Testis (tissue), 3 donors: ENCODE data around the gene ELL2. TPM values are rescaled to one million over a fixed set of nuclear protein-coding genes. Genes with fewer than 3 reads are reported as not detected.

ENCODE experiments used
- DNase-seq: peaks from one replicate; pipeline ENCODE4 v3.0.0-alpha.2; 2019
- H3K27ac ChIP-seq, 2 donors: fragments of 200-600 bp; sonication (generic); one replicate each; pipeline ENCODE4 v1.5.1; 2019
- H3K27me3 ChIP-seq: fragments of 200-600 bp; sonication (generic); one replicate; pipeline ENCODE4 v1.5.1; 2019
- H3K36me3 ChIP-seq: fragments of 200-600 bp; sonication (generic); one replicate; pipeline ENCODE4 v1.5.1; 2017; ENCODE audit warnings: low read depth; ENCODE audit errors: missing control alignments
- H3K4me1 ChIP-seq: fragments of 200-600 bp; sonication (generic); one replicate; pipeline ENCODE4 v1.5.1; 2019
- H3K4me3 ChIP-seq, 2 donors: fragments of 200-600 bp; sonication (generic); one replicate each; pipeline ENCODE4 v1.5.1; 2017 to 2019
- H3K9me3 ChIP-seq: fragments of 200-600 bp; sonication (generic); one replicate; pipeline ENCODE4 v1.5.1; 2017
- CTCF ChIP-seq, 3 experiments: fragments of 450-650 bp in 2 of 3; fragments of 200-600 bp in 1 of 3; sonication (generic) in 1 of 3; IDR thresholded peaks; one replicate each; pipeline ENCODE4 v1.5.1; 2016 to 2019; ENCODE audit warnings: antibody characterized with exemption in 3 of 3, mild to moderate bottlenecking in 2 of 3, moderate library complexity in 1 of 3
- POLR2A ChIP-seq: fragments of 450-650 bp; IDR thresholded peaks from one replicate; pipeline ENCODE4 v1.6.1; 2017; ENCODE audit warnings: antibody characterized with exemption, mild to moderate bottlenecking, moderate library complexity
- WGBS, 2 donors: methylation state at CpG; one replicate each; pipeline ENCODE4 v1.1.5; 2018; 5-methylcytosine and 5-hydroxymethylcytosine counted together
- intact Hi-C: fragments of 100-400 bp; cut with DNase I; formaldehyde crosslinking; loops from one replicate; pipeline ENCODE4 v1.15.1; 2023; ENCODE audit warnings: low total_unique reads
- polyA plus RNA-seq: library from polyadenylated mRNA; stranded (reverse); fragments of 350-450 nt; fragmentation: Illumina TruSeq; extraction: RNeasy Lipid Tissue Mini Kit (QIAGEN cat#74804); gene quantifications from one replicate; pipeline ENCODE4 v1.2.3, GENCODE V29; 2014; ENCODE audit warnings: low read depth, low replicate concordance; ENCODE audit not compliant: insufficient read depth
- total RNA-seq, 2 donors: library from RNA; depleted of rRNA; stranded (reverse); fragments of >200 nt; gene quantifications; one replicate each; pipeline ENCODE4 v1.2.3, GENCODE V29; 2016

Gene ELL2
- total and polyA plus RNA-seq, 3 donors from 2014 or later: 32.1 to 87.3 (median 78.9) TPM

GRCh38 chr5:95941756-95942155, 19.9 kb downstream of the ELL2 start:
- peaks cover 5% of the 10 kb centered on the region for H3K4me1 ChIP-seq
- intact Hi-C loops: no loop called here
- no peaks in the 10 kb centered on the region for H3K9me3 ChIP-seq
- DNase-seq: no peak
- H3K36me3 ChIP-seq: no peaks in the 10 kb centered on the region
- no peak overlapping the region for H3K4me3 ChIP-seq
- no peaks in the 10 kb centered on the region for H3K27me3 ChIP-seq
- H3K27ac ChIP-seq: no peak overlapping the region
- TF ChIP-seq CTCF (IDR thresholded peaks at IDR 0.05) (no peak), POLR2A (no peak)

GRCh38 chr5:95940758-95941682, 20.6 kb downstream of the ELL2 start:
- TF ChIP-seq CTCF (IDR thresholded peaks at IDR 0.05) (no peak), POLR2A (no peak)
- peaks cover 5% of the 10 kb centered on the region for H3K4me1 ChIP-seq

GRCh38 chr5:95939465-95939864, 22.2 kb downstream of the ELL2 start:
- Histone ChIP-seq H3K4me1 (peaks cover 3% of the 10 kb centered on the region), H3K27ac (no peak overlapping the region), H3K4me3 (no peak overlapping the region), H3K36me3 (no peaks in the 10 kb centered on the region), H3K27me3 (no peaks in the 10 kb centered on the region), H3K9me3 (no peaks in the 10 kb centered on the region)
- WGBS, 2 donors: 70 to 83% methylated on average over 1 of the region's 1 CpG
- TF ChIP-seq POLR2A: no peak
- TF ChIP-seq CTCF (IDR thresholded peaks at IDR 0.05): no peak
- no peak for DNase-seq
- intact Hi-C loops: no loop called here

More at GRCh38 chr5:95940758-95941682, 20.6 kb downstream of the ELL2 start:
- Histone ChIP-seq H3K9me3 (no peaks in the 10 kb centered on the region), H3K27me3 (no peaks in the 10 kb centered on the region), H3K4me3 (no peak overlapping the region), H3K27ac (no peak overlapping the region), H3K36me3 (no peaks in the 10 kb centered on the region)
- no peak for DNase-seq
- 51 to 68% methylated on average over 3 of the region's 3 CpGs for WGBS, 2 donors
- intact Hi-C loops: no loop called here

GRCh38 chr5:95938766-95939165, 22.9 kb downstream of the ELL2 start:
- Histone ChIP-seq H3K27me3 (no peaks in the 10 kb centered on the region), H3K4me1 (peaks cover 3% of the 10 kb centered on the region), H3K36me3 (no peaks in the 10 kb centered on the region)

More at GRCh38 chr5:95938766-95939165, 22.9 kb downstream of the ELL2 start:
- WGBS, 2 donors: 89 to 95% methylated on average over 1 of the region's 1 CpG
- no peaks in the 10 kb centered on the region for H3K9me3 ChIP-seq
- H3K27ac ChIP-seq: no peak overlapping the region
- H3K4me3 ChIP-seq: no peak overlapping the region
- intact Hi-C loops: no loop called here
- no peak for DNase-seq
- TF ChIP-seq POLR2A: no peak
- no peak for TF ChIP-seq CTCF (IDR thresholded peaks at IDR 0.05)
